GM15510 (cell line): ENCODE measurements around the gene FAM217B.

Experiments used
- POLR2A ChIP-seq: IDR thresholded peaks from 3 replicates; pipeline ENCODE4 v1.6.1; 2011; ENCODE audit warnings: borderline replicate concordance; ENCODE audit not compliant: insufficient read length; ENCODE audit errors: extremely low read depth

The FAM217B gene

DNA sequence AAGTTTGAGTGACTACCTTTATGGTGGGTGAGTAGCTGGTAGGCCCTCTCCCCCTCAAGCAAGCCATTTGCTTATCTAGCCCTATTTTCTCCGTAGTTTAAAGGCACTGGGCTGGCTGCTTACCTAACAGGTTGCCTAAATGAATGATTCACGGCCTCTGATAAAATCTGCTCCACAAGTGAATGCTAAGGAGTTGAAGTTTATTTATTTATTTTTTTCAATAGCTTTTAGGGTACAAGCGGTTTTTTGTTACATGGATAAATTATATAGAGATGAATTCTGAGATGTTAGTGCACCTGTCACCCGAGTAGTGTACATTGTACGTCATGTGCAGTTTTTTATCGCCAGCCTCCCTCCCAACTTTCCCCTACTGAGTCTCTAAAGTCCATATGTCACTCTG lies 9.7 kb downstream of the FAM217B start:
- TF ChIP-seq POLR2A = no peak

DNA sequence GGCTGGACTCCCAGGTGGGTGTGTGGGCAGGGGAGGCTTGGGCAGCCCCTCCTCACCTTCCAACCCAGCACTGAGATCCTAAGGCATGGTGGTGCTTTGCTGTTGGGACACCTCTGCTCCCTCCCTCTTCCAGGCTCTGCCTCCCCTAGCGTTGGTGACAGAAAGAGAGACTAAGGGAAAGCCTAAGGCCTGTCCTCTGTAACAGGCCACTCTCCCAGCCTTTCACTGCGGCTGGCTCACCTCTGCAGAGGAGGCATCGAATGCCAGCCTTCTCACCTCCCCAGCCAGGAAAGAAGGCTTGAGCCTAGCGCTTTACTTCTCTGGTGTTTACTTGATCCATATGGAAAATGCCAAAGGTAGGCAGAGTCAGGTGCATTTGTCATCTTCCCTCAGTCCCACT lies 14.5 kb downstream of the FAM217B start:
- TF ChIP-seq POLR2A = no peak

DNA sequence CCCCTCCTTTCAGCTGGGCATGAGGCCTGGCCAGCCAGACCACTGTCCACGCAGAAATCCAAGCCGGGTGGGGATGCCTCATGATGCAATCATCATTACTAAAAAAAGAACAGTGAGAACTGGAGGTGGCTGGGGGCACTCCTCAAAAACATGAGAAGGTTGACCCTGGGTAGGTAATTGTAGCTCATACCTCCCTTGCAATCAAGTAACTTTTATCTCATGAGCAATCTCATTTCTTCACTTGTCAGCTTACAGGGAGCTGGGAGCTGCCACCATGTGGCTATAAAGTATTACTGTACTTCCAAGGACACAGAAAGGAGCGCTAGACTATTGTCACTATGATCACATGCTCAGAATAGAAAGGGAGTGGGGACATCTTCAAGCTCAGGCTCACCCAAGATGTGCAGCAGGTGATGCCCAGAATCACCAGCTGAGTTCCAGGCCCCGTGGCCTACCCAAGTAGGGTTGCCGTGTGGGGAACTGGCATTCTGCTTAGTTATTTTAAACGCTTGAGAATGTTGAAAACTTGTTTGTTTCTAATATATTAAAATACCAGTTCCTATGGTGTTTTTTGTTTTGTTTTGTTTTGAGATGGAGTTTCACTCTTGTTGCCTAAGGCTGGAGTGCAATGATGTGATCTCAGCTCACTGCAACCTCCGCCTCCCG lies 15.1 kb downstream of the FAM217B start:
- TF ChIP-seq POLR2A = no peak

DNA sequence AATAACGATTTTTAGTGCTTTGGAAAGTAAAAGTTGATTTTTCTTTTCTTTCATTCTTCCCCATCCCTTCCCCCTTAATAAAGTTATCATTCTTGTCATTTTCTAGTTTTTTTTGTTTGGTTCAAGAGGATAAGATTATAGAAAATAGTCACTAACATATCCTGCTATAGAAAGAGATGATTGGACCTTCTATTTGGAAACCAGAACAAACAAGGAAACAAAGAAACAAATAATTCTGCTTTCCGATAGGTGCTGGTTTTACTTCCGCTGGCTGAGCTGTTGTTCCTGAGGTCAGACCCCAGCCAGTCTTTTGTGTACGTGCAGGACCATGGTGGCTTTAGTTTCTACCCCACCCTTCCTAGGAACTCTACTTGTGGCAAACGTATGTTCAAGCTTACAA lies 17.9 kb downstream of the FAM217B start, which contains the start of gene CDH26:
Gene CDH26, plus strand, starts transcription at position 301 of the 400 bp plus-strand sequence. CDS start 304 bp downstream, outside the sequence.
- no peak for TF ChIP-seq POLR2A

DNA sequence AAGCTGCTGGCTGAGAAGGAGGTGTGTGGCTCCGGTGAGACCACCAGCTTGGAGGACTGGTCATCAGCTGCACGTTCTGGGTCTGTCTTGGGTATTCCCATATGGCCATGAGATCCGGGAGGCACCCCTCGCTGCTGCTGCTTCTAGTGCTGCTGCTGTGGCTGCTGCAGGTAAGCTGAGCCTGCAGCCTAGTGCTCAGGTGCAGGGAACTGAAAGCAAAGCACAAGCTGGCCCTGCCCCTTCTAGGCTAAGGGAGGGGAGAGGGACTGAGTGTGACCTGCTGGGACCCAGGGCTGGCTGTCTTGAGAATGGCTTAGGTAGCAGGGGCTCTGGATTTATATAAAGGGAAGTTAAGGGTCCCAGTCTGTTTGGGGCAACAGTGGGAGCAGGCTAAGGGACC lies 18.4 kb downstream of the FAM217B start:
- no peak for TF ChIP-seq POLR2A

DNA sequence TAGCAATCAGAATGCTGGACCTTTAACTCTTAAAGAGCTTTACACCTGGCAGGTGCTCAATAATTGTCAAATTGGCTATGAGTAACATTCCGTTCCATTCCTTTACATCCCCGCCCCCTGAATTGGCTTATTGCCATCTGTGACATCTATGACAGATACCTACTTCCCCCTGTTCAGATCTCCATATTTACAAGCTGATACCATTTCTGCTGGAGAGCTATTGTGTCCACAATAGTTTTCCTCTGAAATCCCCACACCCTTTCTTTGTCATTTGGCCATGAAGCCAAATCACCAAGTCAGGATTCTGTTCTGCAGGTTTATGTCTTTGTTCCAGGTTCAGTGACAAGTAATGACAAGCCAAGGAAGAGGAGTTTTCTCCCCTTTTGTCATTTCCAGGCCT lies 21.2 kb downstream of the FAM217B start:
- TF ChIP-seq POLR2A = no peak

DNA sequence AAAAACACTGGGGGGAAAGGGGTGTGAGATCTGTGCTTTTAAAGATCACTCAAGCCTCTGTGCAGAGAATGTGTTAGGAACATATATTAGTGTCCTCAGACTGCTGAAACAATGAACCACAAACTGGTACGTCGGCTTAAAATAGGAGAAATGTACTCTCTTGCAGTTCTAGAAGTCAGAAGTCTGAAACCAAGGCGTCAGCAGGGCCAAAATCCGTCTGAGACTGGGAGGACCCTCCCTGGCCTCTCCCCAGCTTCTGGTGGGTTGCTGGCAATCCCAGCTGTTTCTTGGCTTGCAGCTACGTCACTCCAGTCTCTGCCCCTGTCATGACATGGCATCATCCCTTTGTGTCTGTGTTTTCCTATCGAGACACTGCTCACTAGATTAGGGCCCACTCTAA lies 22.0 kb downstream of the FAM217B start:
- no peak for TF ChIP-seq POLR2A

DNA sequence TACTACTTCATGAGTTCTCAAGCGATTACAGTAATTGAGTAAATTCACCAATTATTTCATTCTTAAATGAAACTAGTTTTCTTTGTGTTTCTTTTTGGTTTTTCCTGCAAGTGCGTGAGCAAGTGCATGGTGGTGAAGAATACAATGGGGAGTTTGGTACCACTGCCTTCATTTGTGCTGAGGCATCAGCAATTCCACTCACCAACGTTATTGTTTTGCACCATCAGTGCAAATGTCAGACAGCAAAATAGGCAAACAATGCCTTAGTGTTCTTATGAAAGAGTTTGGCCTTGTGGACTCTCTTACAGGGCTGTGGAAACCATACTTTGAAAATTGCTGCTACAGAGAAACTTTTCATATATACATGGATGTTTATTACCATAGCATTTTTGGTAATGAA lies 26.2 kb downstream of the FAM217B start:
- no peak for TF ChIP-seq POLR2A

DNA sequence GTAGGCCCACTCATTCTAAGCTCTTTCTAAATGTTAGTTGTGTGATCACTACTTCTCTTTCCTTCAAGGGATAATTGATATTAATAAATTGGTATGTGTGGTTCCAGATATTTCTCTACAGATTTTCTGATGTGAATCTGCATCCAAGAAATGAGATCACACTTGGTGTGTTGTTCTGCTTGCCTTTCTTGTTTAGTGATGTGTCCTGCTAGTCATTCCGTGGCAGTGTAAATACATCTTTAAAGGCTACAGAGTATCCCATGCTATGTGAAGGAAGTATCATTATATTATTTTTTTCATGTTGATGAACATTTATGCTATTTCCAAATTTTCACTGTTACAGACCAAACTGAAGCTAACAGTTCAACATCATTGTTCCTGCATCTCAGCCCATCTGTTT lies 31.2 kb downstream of the FAM217B start:
- TF ChIP-seq POLR2A = no peak

DNA sequence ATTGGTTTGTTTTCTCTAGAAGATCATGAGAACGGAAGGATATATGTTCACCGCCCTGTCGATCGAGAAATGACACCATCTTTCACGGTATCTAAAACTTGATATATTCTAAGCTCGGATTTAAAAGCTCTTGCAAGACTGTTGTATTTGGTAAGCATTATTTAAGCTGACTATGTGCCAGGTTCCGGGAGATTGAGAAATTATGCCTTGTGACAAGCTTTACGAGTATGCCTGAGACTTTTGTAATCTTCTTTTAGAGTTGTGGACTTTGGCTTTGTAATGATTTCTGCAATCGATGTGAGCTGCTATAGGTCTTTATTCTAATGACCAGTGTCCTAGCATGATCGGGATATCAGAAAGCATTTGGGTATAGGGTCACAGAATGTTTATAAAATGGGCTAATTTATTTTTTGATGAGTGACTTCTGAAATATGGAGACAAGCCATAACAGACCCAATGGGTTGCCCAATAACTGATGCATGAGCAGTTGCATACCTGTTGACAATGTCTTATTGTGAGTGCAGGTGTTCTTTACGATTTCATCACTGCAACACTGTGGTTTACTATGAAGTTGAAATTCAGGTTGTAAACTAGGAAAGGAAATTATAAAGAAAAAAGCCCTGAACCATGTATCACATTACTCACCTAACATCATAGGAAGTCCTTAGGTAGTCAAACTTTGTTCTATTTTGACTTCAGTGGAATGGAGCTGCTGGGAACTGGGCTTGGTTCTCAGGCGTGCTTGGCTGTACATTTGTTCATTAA lies 32.0 kb downstream of the FAM217B start:
- TF ChIP-seq POLR2A = no peak

DNA sequence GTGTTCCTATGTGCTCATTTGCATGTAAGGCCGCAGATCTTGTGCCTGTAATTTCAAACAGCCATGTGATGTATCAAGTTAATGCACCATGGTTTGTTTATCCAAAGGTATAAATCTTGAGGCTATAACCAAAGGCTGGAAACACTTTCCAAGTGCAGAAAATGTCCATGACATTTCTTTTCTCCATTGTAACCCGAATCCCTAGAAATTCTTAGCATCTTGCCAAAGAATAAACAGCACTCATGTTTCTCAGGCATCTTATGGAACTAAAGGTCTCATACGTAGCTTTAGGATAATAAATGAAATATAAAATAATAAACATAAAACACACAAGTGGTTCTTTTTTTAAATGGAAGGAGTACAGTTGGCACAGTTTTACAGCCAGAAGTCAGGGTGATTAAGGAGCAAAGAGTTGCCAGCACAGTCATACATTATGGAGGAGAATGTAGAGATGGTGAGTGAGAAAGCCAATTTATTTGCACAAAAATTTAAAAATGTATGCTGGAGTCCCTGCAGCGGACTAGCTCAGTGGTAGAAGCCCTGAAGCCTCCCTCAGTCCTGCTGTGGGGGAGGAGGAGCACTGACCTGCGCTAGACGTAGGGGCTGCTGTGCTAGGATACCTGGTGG lies 36.1 kb downstream of the FAM217B start:
- no peak for TF ChIP-seq POLR2A

DNA sequence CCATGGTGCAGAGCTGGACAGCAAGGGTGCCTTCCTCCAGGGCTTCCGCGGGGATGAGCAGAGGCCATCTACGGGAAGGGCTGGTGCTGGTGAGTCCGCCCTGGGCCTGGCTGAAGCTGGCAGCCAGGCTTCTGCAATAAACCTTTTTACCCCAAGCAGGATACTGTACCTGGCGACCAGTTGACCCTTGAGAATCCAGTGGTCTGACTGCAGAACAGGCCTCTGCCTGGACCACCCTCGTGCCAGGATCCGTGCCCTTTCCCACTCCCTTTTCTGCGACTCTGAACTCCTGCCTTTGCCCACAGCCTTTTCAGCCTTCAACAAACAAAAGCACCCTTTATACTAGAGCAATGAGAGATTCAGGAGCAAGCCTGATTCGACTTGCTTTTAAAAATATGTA lies 36.9 kb downstream of the FAM217B start:
- no peak for TF ChIP-seq POLR2A

DNA sequence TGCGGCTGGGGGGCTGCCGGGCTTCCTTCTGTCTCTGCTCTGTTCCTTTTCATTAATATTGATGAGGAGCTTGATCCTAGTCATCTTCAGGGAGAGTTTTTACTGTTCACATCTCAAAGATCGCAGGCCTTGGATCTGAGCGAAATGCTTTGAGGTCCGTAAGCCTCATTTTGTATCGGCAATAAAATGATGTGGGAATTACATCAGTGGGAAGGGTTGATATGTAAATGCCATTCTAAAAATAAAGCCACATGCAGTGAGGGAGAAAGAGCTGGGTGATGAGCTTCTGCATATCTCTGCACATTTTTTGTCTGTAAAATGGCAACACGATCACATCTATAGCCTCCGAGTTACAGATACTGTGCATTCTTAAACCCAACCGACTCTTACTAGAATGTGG lies 42.9 kb downstream of the FAM217B start:
- TF ChIP-seq POLR2A = no peak

DNA sequence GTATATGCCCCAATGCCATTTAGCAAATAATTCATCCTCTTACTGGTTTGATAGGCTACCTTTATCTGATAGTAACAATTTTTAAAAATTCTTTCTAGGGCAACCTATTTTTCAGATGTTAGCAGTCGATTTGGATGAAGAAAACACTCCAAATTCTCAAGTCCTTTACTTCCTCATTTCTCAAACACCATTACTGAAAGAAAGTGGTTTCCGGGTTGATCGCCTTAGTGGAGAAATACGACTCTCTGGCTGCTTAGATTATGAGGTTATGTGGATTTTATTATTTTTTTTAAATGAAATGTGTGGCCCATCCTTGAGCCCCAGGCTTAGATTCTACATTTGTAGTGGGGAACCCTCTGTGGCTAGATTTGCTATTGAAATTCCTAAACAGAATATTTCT lies 44.4 kb downstream of the FAM217B start:
- TF ChIP-seq POLR2A = no peak

DNA sequence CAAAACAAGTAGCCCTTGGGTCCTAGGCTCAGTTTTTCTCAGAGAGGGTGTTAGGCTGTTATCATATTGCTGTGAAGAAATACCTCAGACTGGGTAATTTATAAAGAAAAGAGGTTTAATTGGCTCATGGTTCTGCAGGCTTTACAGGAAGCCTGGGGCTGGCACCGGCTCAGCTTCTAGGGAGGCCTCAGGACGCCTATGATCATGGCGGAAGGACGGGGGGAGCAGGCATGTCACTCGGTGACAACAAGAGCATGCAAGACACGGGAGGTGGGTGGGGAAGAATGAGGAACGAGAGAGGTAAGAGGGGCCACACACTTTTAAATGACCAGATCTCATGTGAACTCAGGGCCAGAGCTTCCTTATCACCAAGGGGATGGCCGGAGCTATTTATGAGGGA lies 45.0 kb downstream of the FAM217B start:
- no peak for TF ChIP-seq POLR2A

DNA sequence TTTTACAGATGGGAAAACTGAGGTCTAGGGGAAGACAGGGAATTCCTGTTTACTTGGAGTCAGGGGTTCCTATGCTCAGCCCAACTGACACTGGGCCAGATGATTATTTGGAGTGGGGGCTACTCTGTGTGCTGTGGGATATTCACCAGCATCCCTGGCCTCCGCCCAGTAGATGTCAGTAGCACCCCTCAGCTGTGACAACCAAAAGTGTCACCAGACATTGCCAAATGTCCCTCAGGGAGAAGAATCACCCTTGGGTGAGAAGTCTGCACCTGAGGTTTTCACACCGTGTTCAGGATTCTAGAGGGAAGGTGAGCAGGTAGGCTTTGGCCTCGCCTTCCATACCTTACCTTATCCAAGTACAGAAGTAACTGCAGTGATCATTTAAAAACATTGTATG lies 45.7 kb downstream of the FAM217B start:
- TF ChIP-seq POLR2A = no peak

DNA sequence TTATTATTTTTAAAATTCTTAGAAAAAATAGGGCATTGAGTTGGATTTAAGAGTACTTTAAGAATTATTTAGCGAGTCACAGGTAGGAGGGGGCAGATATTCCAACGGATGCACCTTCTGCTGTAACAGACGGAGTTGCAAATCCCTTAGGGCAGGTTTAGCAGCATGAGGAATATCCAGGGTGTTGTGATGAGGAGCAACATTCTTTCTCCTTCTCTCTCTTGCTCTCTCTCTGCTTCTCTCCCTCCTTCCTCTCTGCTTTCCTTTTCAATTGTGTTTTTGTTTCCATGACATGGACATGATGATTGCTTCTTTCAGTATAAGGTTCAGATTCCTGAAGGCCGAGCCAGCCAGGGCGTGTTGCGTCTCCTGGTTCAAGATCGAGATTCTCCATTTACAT lies 46.9 kb downstream of the FAM217B start:
- no peak for TF ChIP-seq POLR2A

DNA sequence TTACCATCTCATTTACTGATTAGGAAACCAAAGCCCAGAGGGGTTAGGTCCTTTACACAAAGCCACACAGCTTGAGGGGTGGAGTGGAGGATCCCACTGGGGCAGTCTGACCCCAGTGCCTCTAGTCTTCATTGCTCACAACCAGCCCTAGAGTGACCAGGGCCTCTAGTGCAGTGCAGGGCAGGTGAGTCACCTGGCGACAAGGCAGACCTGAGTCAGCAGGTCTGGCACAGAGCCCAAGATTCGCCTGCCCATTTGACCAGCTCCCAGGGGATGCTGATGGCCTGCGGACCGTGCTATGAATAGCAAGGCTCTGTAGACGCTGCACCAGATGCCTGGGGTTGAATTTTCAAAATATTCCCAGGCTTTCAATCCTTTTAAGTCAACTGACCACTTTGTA lies 48.0 kb downstream of the FAM217B start:
- TF ChIP-seq POLR2A = no peak
